ENCODE measurements around the gene PAX2.

DNA sequence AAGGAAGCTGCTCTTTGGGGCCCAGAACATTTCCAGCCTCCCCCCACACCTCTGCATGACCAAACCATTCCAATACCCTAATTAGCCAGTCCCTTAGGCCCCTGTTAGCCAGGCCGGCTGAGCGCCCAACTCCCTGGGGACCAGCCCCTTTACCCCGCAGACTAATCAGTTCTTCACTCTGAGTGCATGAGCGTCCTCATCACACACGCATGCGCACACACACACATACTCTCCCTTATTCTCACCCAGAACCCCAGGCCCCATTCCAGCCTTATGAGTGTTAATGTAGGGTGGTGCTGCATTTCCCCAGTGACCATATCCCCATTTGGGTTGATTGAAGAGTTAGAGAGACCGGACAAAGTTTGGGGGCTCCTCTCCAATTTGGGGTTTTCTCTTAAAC, 90.4 kb downstream of the PAX2 start:
- TF ChIP-seq EZH2 (IDR thresholded peaks at IDR 0.05; ENCODE audit: low read depth) = no peak
- TF ChIP-seq, protein P1, sequence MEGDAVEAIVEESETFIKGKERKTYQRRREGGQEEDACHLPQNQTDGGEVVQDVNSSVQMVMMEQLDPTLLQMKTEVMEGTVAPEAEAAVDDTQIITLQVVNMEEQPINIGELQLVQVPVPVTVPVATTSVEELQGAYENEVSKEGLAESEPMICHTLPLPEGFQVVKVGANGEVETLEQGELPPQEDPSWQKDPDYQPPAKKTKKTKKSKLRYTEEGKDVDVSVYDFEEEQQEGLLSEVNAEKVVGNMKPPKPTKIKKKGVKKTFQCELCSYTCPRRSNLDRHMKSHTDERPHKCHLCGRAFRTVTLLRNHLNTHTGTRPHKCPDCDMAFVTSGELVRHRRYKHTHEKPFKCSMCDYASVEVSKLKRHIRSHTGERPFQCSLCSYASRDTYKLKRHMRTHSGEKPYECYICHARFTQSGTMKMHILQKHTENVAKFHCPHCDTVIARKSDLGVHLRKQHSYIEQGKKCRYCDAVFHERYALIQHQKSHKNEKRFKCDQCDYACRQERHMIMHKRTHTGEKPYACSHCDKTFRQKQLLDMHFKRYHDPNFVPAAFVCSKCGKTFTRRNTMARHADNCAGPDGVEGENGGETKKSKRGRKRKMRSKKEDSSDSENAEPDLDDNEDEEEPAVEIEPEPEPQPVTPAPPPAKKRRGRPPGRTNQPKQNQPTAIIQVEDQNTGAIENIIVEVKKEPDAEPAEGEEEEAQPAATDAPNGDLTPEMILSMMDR (conservative IDR thresholded peaks at IDR 0.05) = no peak

Data from PC-9 (cell line).